B cell (primary cell): Measurements from ENCODE around the gene SNAP47. TPM values are rescaled to one million over a fixed set of nuclear protein-coding genes. Genes with fewer than 3 reads are reported as not detected.

Experiments used
- ATAC-seq: fragments of 200-7000 bp; cut with Tn5 transposase; one replicate; pipeline ENCODE4 v1.10.0; 2021; ENCODE audit warnings: low read depth, mild to moderate bottlenecking, moderate number of reproducible peaks, moderate library complexity
- CTCF ChIA-PET: fragments of 350-600 bp; sonication (Branson Sonifier 250); formaldehyde crosslinking; loops from one replicate; lab custom pipeline; 2021; ENCODE audit warnings: antibody characterized with exemption, inconsistent platforms; lab: Charles Lee
- POLR2A ChIA-PET: fragments of 350-600 bp; sonication (Branson Sonifier 250); formaldehyde crosslinking; loops from one replicate; lab custom pipeline; 2021; ENCODE audit warnings: antibody characterized with exemption; lab: Charles Lee
- DNase-seq: peaks from one replicate; pipeline ENCODE4 v3.0.0; 2013
- H2AFZ ChIP-seq: 2 replicates; pipeline ENCODE4 v1.6.1; 2012; ENCODE audit warnings: mild to moderate bottlenecking, low read depth, low read length; ENCODE audit not compliant: insufficient read depth, poor library complexity, severe bottlenecking
- H3K27ac ChIP-seq, 2 donors: 1 replicate in 1 of 2; 2 replicates in 1 of 2; pipeline ENCODE4 v1.5.1; 2012 to 2013; ENCODE audit warnings: low read length in 2 of 2, mild to moderate bottlenecking in 2 of 2, moderate library complexity in 1 of 2
- H3K27me3 ChIP-seq, 4 experiments: fragments of 200-600 bp in 1 of 4; sonication (generic) in 1 of 4; replicated peaks in 1 of 4; 1 replicate in 2 of 4; 2 replicates in 2 of 4; pipeline versions ENCODE4 v1.6.1 to v1.7.0; 2013 to 2016; ENCODE audit warnings: low read length in 3 of 4, mild to moderate bottlenecking in 2 of 4, mixed read lengths in 1 of 4, moderate library complexity in 1 of 4; ENCODE audit not compliant: insufficient read depth in 4 of 4, control insufficient read depth in 3 of 4; ENCODE audit errors: control extremely low read depth in 1 of 4
- H3K36me3 ChIP-seq, 2 experiments: replicated peaks in 1 of 2; 1 replicate in 1 of 2; 2 replicates in 1 of 2; pipeline versions ENCODE4 v1.6.1 to v1.7.1; 2013; ENCODE audit warnings: low read length in 1 of 2; ENCODE audit not compliant: insufficient read depth in 2 of 2, control insufficient read depth in 1 of 2; ENCODE audit errors: control extremely low read depth in 1 of 2, extremely low read depth in 1 of 2
- H3K4me1 ChIP-seq, 2 donors: fragments of 200-600 bp in 1 of 2; sonication (generic) in 1 of 2; 1 replicate in 1 of 2; 2 replicates in 1 of 2; pipeline versions ENCODE4 v1.5.1 to v1.6.1; 2013 to 2017; ENCODE audit warnings: low read length in 2 of 2; ENCODE audit not compliant: control insufficient read depth in 2 of 2, insufficient read depth in 2 of 2
- H3K4me2 ChIP-seq: replicated peaks from 2 replicates; pipeline ENCODE3; 2012; ENCODE audit warnings: mild to moderate bottlenecking, low read depth, low read length; ENCODE audit not compliant: poor library complexity, severe bottlenecking
- H3K4me3 ChIP-seq, 5 experiments: fragments of 200-600 bp in 1 of 5; sonication (generic) in 1 of 5; 1 replicate in 3 of 5; 2 replicates in 2 of 5; pipeline versions ENCODE4 v1.5.1 to v1.7.0; 2011 to 2016; ENCODE audit warnings: low read length in 4 of 5, mild to moderate bottlenecking in 4 of 5, low read depth in 2 of 5, control low read depth in 1 of 5, moderate library complexity in 1 of 5; ENCODE audit not compliant: insufficient read depth in 1 of 5; ENCODE audit errors: control extremely low read depth in 1 of 5, extremely low read depth in 1 of 5
- H3K79me2 ChIP-seq: fragments of 200-600 bp; sonication (generic); one replicate; pipeline ENCODE4 v1.6.0; 2016; ENCODE audit warnings: low read length; ENCODE audit not compliant: control insufficient read depth, insufficient read depth
- H3K9ac ChIP-seq: fragments of 200-600 bp; sonication (generic); 2 replicates; pipeline ENCODE4 v1.6.1; 2017; ENCODE audit warnings: mild to moderate bottlenecking, low read length, moderate library complexity
- H3K9me3 ChIP-seq, 3 donors: one replicate each; pipeline versions ENCODE4 v1.6.1 to v1.7.1; 2013; ENCODE audit warnings: low read length in 2 of 3; ENCODE audit not compliant: control insufficient read depth in 2 of 3, insufficient read depth in 1 of 3; ENCODE audit errors: control extremely low read depth in 1 of 3
- H4K20me1 ChIP-seq: 2 replicates; pipeline ENCODE4 v1.6.0; 2012; ENCODE audit warnings: mild to moderate bottlenecking, low read length; ENCODE audit not compliant: insufficient read depth, control insufficient read depth, poor library complexity, severe bottlenecking
- H3K27ac Mint-ChIP-seq: one replicate; pipeline ENCODE4 v1.8.0; 2021; ENCODE audit warnings: mixed read lengths
- H3K27me3 Mint-ChIP-seq: one replicate; pipeline ENCODE4 v1.8.0; 2021; ENCODE audit warnings: mixed read lengths
- H3K4me1 Mint-ChIP-seq: one replicate; pipeline ENCODE4 v1.8.0; 2021; ENCODE audit warnings: mixed read lengths
- H3K4me3 Mint-ChIP-seq: one replicate; pipeline ENCODE4 v1.8.0; 2021; ENCODE audit warnings: mixed read lengths
- H3K9me3 Mint-ChIP-seq: one replicate; pipeline ENCODE4 v1.8.0; 2022; ENCODE audit warnings: mixed read lengths; ENCODE audit not compliant: insufficient read depth
- CTCF ChIP-seq: fragments of 200-600 bp; IDR thresholded peaks from one replicate; pipeline ENCODE4 v1.8.0; 2022; ENCODE audit warnings: antibody characterized with exemption, mild to moderate bottlenecking
- EZH2 ChIP-seq: IDR thresholded peaks from 2 replicates; pipeline ENCODE4 v1.6.1; 2012; ENCODE audit warnings: borderline replicate concordance, low read depth, mild to moderate bottlenecking, moderate library complexity, low read length; ENCODE audit not compliant: insufficient read depth, poor library complexity, severe bottlenecking
- WGBS: methylation state at CpG from one replicate; pipeline ENCODE4 v1.1.5; 2013; ENCODE audit warnings: missing lambda C conversion rate; ENCODE audit not compliant: insufficient coverage; 5-methylcytosine and 5-hydroxymethylcytosine counted together
- intact Hi-C: fragments of 100-400 bp; cut with micrococcal nuclease; formaldehyde crosslinking; loops from one replicate; pipeline ENCODE4 v1.10.0; 2022
- polyA plus RNA-seq: library from polyadenylated mRNA; depleted of rRNA; stranded (reverse); fragments of >200 nt; gene quantifications from 2 replicates; pipeline ENCODE4 v1.2.3, GENCODE V29; 2012
- total RNA-seq, 2 donors: library from RNA; stranded (reverse); fragments of 120-200 nt in 1 of 2; gene quantifications; 1 replicate in 1 of 2; 2 replicates in 1 of 2; pipeline versions ENCODE4 v1.2.3 to v1.2.4, GENCODE V29; 2013 to 2022

Gene SNAP47
- total and polyA plus RNA-seq, 2 donors (not counting 1 experiment from before 2014, with no cell fraction given), result 25.6 to 34.9 TPM

- DNase-seq (no peak), ATAC-seq (no peak)
- WGBS, result 91% methylated on average over 15 of the region's 15 CpGs
- Mint-ChIP-seq H3K9me3 (no peaks in the 10 kb centered on the region), H3K4me3 (no peak overlapping the region), H3K27me3 (no peaks in the 10 kb centered on the region), H3K4me1 (peaks cover 9% of the 10 kb centered on the region), H3K27ac (no peak overlapping the region)
- H3K27ac ChIP-seq, result no peak overlapping the region
- H3K4me1 ChIP-seq, result peaks cover 3 to 11% of the 10 kb centered on the region in 2 donors
- no peak overlapping the region for H3K4me2 ChIP-seq
- peaks cover 30% of the 10 kb centered on the region for H4K20me1 ChIP-seq
- H2AFZ ChIP-seq, result no peak overlapping the region
- no peaks in the 10 kb centered on the region for H3K9me3 ChIP-seq
- intact Hi-C loops, result no loop called here
- H3K36me3 ChIP-seq, result peaks cover 0 to 46% of the 10 kb centered on the region in 2 experiments
- H3K27me3 ChIP-seq, result no peaks in the 10 kb centered on the region
- H3K4me3 ChIP-seq, result no peak overlapping the region
- H3K79me2 ChIP-seq, result peaks cover 15% of the 10 kb centered on the region
- CTCF ChIA-PET, result interaction anchor here (0.5 to 6.5 kb wide), 2 partner anchors 194 to 202 kb away, joined by 3 to 45 read pairs; no protein-coding TSS in a partner anchor
- no peak overlapping the region for H3K9ac ChIP-seq
- POLR2A ChIA-PET, result no interaction called here
- TF ChIP-seq EZH2, result no peak
- TF ChIP-seq CTCF, result no peak
These were observed 24.4 kb downstream of the SNAP47 start for GRCh38 chr1:227759341-227760300.

- TF ChIP-seq EZH2, result no peak
- no peak for TF ChIP-seq CTCF
- H3K4me1 ChIP-seq, result peaks cover 3 to 11% of the 10 kb centered on the region in 2 donors
- no peak overlapping the region for H3K27ac ChIP-seq
- H3K4me3 Mint-ChIP-seq, result no peak overlapping the region
- no peak overlapping the region for H2AFZ ChIP-seq
- ATAC-seq, result no peak
- peaks cover 15% of the 10 kb centered on the region for H3K79me2 ChIP-seq
- no peaks in the 10 kb centered on the region for H3K9me3 Mint-ChIP-seq
- H3K27ac Mint-ChIP-seq, result no peak overlapping the region
- H3K4me2 ChIP-seq, result no peak overlapping the region
- H3K4me3 ChIP-seq, result no peak overlapping the region
- H4K20me1 ChIP-seq, result peaks cover 30% of the 10 kb centered on the region
- POLR2A ChIA-PET, result no interaction called here
- intact Hi-C loops, result no loop called here
- CTCF ChIA-PET, result interaction anchor here (0.9 to 6.5 kb wide), 2 partner anchors 193 to 756 kb away, joined by 5 to 45 read pairs; no protein-coding TSS in a partner anchor
- WGBS, result 100% methylated on average over 6 of the region's 9 CpGs
- no peaks in the 10 kb centered on the region for H3K27me3 ChIP-seq
- no peaks in the 10 kb centered on the region for H3K27me3 Mint-ChIP-seq
- no peak overlapping the region for H3K9ac ChIP-seq
- no peaks in the 10 kb centered on the region for H3K9me3 ChIP-seq
- H3K36me3 ChIP-seq, result peaks cover 0 to 46% of the 10 kb centered on the region in 2 experiments
- DNase-seq, result no peak
- peaks cover 10% of the 10 kb centered on the region for H3K4me1 Mint-ChIP-seq
These were observed 25.1 kb downstream of the SNAP47 start for GRCh38 chr1:227760377-227760776.
